CD4-positive, alpha-beta T cell treated with Interferon gamma for 1 hour (primary cell): Measurements from ENCODE around the gene SMKR1.
A peak's percentile ranks its signal among the peaks of the same experiment; 100 is the strongest.
"Not testable (repeated sequence)": the region's sequence is repeated elsewhere in the genome, so short reads cannot be mapped to it uniquely, and the experiment has no call there.

ENCODE experiments used
- DNase-seq: peaks from one replicate; pipeline ENCODE4 v3.0.0-alpha.2; 2020

SMKR1 gene

DNA sequence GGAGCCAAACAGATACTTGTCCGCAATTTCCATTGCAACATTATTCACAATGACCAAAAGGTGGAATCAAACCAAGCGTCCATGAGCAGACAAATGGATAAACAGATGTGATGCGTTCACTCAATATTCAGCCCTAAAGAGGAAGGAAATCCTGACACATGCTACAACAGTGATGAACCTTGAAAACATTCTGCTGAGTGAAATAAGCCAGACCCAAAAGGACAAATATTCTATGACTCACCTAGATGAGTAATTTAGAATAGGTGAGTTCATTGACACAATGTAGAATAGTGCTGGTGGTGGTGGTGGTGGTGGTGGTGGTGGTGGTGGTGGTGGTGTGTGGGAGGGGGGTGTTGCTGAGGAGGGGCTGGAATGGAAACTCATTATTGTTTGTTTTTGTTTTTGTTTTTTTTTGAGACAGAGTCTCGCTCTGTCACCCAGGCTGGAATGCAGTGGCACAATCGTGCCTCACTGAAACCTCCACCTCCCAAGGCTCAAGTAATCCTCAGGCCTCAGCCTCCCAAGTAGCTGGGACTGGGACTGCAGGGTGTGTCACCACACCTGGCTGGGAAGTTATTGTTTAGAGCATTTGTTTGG lies 28.6 kb downstream of the SMKR1 start:
- no peak for DNase-seq

GRCh38 chr7:129531721-129532120 lies 29.4 kb downstream of the SMKR1 start:
- DNase-seq: no peak

DNA sequence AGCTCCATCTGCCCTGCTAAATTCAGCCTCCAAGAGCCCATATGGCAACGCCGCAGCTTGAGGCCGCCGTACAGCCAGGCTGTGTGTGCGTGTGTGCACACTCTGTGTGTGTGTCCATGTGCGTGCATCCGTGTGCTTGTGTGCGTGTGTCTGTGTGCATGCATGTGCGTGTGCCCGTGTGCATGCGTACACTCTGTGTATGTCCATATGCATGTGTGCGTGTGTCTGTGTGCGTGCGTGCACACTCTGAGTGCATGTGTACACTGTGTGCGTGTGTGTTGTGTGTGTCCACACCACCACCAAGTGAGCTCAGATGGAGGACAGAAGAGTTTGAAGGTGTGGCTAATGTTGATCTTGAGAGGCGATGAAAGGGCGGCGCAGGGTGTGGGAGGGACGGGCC lies 30.0 kb downstream of the SMKR1 start:
- DNase-seq: no peak

DNA sequence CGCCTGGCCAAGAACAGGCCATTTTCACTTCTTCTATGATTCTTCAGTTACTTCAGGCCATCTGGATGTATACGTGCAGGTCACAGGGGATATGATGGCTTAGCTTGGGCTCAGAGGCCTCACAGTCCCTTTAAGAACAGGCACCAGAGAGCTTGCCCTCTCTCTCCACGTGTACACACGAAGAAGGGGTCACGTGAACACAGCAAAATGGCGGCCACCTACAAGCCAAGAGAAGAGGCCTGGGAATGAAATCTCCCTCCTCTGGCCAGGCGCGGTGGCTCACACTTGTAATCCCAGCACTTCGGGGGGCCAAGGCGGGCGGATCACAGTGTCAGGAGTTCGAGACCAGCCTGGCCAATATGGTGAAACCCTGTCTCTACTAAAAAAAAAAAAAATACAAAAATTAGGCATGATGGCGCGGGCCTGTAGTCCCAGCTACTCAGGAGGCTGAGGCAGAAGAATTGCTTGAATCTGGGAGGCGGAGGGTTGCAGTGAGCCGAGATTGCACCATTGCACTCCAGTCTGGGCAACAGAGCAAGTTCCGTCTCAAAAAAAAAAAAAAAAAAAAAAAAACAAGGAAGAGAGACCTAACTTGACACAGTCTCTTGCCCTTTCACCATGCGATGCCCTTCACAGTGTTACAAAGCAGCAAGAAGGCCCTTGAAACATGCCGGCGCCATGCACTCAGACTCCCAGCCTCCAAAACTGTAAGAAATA lies 32.4 kb downstream of the SMKR1 start:
- DNase-seq: not testable (repeated sequence)

- no peak for DNase-seq
Measured at GRCh38 chr7:129535896-129536295, 33.6 kb downstream of the SMKR1 start.

DNA sequence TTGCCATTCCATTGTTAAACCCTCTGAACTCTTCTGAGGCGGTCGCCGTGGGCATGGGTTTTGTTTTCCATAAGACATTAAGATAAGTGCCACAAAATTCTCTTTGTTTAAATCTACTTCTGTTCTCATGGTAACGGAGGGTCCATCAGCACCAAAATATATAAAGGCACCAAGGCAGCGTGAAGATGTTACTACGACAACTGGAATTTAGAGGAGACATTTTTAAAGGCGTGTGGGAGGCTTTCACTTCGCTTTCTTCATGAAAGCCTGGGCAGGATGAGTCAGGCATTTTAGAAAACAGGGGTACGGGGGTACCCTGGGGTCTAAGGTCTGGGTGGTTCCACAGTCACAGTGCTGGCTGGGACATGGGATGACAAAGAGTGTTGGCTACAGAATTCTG lies 34.0 kb downstream of the SMKR1 start:
- no peak for DNase-seq

DNA sequence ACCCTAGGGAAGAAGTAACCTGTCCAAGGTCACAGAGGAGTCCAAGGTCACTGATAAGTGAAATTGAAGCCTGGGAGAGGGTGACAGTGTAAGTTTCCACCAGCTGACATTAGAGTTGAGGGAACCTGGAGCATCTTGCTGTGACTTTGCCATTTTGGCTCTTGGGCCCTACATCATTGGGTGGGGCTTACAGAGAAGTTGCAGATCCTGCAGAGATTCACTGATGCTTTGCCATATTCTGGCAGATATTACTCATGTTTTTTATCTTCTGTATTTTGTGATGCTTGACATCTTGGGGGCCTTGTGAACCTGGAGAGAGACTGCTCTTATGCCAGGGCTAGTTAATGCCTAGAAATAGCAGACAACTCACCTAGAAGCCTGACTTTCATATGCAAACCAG lies 36.5 kb downstream of the SMKR1 start:
- no peak for DNase-seq

GRCh38 chr7:129540340-129540739 lies 38.0 kb downstream of the SMKR1 start:
- no peak for DNase-seq

GRCh38 chr7:129544700-129545099 lies 42.4 kb downstream of the SMKR1 start:
- no peak for DNase-seq

- no peak for DNase-seq
Measured at GRCh38 chr7:129550693-129551360, 48.5 kb downstream of the SMKR1 start.

GRCh38 chr7:129553899-129554461 lies 51.6 kb downstream of the SMKR1 start:
- peak; percentile 45 for DNase-seq

DNA sequence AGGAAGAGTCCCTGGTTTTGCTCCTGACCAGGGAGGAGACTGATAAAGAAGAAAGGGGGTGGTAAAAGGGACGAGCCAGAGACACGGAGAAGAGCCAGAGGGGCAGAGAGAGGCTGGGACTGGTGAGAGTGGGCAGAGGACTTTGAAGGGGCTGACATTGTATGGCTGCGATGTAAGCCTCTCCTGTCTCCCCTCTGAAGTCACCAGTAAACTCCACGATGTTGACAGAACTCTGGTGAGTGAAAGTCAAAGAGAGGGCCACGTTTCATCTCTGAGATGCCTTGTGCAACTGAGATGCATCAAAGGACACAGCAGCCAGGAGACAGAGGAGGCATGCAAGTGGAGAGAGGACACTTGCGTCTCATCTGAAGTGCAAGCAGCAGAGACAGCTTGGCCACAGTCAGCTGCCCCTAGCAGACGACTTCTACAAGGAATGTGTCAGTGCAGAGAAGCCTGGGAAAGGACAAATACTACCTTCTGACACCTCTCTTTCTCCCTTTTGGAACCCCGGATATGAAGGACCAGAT lies 54.3 kb downstream of the SMKR1 start:
- no peak for DNase-seq

GRCh38 chr7:129557686-129558481 lies 55.6 kb downstream of the SMKR1 start:
- no peak for DNase-seq

- no peak for DNase-seq
Measured at GRCh38 chr7:129559564-129559963, 57.2 kb downstream of the SMKR1 start.

- DNase-seq: no peak
Measured at GRCh38 chr7:129560831-129561230, 58.5 kb downstream of the SMKR1 start.

DNA sequence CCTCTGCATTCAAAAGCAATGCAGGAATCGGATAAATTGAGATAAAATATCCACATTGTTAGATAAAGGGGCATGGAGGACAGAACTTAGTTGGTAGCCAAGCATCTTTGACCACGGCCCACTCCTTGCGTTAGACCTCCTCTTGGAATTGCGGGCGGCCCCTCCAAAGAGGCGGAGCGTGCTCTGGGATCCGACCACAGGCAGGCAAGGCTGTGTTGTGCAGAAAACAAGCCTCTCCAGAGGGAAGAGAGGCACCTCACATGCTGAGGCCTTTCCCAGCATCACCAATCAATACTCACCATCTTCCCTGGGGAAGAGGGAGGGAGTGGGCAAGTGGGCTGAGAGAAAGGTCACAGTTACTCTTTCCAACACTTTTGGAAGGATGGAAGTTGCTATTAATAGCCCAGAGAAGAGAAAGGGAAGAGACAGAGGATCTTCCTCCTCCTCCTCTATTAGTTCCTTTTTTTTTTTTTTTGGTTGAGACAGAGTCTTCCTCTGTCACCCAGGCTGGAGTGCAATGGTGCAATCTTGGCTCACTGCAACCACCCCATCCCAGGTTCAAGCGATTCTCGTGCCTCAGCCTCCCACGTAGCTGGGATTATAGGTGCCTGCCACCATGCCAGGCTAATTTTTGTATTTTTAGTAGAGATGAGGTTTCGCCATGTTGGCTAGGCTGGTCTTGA lies 59.5 kb downstream of the SMKR1 start:
- DNase-seq: no peak
